Cortex of kidney (tissue), 1 donor: Measurements from ENCODE around the gene EFEMP2.

ENCODE experiments used
- DNase-seq: peaks from one replicate; lab custom pipeline; 2025; lab: John Stamatoyannopoulos, UW

EFEMP2 gene

DNA sequence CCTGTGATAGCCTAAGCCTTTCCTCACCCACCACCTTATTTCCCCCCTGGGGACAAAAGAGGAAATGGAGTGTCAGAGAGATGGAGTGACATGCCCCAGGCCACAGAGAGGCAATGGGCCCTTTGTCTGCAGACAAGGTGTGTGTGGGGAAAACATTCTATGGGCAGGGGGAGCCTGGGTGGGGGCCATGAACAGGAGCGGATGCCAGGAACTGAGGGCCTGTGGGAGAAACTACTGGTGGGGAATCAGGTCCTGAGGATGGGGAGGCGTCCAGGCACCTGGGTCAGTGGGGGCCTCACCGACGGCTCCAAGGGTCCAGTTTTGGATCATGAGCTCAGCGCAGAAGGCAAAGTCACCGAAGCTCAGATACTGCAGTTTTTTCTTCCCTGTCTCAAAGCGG lies 12.6 kb upstream of the EFEMP2 start:
- no peak for DNase-seq

DNA sequence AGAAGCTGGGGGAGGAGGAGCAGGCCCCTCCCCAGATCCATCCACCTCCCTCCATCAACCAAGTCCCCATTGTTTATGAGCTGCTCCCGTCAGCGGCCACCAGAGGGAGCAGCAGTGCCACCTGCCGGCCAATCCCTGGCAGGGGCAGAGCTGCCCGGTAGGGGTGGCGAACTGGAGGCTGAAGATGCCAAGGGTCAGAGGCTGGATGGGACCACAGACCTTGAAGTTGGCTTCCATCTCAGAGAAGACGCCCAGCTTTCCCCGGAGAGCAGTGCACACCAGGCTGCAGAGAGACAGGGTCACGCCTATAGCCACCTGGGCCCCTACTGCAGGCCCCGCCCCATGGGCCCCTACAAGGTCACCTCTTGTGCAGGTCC lies 12.1 kb upstream of the EFEMP2 start:
- DNase-seq, result no peak

DNA sequence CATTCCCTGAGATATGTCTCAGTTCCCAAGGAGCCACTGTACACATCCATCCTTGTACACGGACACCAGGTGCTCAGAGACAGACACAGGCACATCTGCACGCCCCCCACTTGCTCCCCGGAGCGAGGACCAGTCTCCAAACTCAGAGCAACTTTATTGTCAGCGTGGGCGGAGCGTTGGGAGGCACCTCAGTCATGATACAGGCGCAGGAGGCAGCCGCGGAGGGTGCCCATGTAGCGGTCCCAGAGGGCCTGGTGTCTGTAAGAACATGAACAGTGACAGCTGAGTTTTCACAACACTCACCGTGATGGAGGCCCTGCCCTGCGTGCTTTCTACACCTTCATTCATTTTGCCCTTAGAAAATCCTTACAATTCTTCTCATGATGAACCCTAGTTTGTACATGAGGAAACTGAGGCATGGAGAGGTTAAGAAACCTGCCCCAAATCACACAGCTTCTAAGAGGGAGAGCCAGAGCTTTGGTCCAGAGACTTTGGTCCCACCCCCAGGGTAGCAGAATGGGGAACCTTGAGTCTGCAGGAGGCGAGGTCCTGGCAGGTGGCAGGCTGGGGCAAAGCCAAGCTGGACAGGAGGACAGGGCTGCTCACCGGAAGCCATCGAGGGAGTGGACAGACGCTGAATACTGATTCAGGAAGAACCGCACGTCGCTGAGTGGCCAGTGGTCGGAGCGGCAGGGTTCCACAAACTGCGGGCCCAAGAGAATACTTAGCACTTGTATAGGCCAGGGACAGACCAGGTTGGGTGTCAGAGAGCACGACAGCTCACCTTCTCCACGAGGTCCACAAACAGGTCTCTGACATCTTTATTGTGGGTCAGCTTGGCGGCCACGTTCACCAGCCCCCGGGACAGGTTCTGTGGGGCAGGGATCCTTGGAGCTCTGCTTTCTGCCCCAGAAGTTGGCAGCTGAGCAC lies 11.5 kb upstream of the EFEMP2 start:
- no peak for DNase-seq

DNA sequence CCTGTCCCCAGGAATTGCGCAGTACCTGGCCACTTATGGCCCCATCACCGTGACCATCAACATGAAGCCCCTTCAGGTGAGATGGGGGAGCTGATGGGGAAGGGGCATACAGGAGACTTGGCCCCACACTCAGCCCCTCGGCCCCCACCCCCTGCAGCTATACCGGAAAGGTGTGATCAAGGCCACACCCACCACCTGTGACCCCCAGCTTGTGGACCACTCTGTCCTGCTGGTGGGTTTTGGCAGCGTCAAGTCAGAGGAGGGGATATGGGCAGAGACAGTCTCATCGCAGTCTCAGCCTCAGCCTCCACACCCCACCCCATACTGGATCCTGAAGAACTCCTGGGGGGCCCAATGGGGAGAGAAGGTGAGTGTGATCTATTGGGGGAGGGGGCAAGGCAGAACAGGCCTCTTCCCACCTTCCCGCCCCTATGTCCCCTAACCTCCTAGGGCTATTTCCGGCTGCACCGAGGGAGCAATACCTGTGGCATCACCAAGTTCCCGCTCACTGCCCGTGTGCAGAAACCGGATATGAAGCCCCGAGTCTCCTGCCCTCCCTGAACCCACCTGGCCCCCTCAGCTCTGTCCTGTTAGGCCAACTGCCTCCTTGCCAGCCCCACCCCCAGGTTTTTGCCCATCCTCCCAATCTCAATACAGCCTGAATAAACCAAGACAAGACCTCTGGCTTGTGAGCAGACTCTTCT lies 10.6 kb upstream of the EFEMP2 start:
- no peak for DNase-seq

DNA sequence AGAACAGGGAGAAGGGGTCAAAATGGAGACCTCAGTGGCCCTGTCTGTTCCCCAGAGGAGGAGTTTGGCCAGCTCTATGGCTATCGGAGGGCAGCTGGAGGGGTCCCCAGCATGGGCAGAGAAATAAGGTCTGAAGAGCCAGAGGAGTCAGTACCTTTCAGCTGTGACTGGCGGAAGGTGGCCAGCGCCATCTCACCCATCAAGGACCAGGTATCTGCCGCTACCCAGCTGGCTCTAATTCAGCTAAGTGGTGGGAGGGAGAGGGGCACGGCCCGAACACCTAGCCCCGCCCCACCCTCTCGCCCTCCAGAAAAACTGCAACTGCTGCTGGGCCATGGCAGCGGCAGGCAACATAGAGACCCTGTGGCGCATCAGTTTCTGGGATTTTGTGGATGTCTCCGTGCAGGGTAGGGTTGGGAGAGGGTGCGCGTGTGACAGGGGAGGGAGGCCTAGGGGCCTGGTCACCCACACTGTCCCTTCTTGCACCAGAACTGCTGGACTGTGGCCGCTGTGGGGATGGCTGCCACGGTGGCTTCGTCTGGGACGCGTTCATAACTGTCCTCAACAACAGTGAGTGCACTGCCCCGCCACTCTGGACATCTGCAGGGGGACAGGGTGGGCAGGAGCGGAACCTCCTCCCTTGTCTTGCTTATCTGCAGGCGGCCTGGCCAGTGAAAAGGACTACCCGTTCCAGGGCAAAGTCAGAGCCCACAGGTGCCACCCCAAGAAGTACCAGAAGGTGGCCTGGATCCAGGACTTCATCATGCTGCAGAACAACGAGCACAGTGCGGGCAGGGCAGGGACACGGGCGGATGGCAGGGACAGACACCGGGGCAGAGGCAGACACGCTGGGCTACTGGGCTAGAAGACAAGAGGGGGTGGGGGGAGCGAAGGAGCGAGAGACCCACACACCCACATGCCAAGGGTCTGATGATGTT lies 9.8 kb upstream of the EFEMP2 start:
- DNase-seq, result no peak

DNA sequence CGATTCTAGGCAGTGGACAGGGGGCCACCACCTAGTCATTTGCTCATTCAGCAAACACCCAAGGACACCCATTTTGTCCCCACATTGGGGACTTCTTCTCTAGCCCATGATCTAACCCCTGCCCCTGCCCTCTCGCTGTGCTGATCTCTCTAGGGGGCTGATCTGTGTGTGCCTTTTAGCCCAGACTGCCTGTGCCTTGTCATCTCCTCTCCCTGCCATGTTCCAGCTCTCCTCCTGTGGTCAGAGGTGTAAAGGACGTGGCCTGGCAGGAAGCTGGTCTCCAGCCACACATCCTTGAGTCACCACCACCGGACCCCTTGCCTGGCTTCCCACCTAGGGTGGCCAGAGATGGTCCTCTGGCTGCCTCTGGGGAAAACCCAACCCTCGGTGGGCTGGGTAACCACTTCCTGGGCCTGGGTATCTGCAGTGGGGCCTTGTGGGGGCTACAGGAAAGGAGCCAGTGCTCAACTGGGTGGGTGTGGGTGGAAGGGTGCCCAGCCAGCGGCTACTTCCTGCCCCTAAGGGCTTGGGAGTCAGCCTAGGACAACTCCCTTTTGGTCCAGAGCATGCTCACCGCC lies 8.3 kb upstream of the EFEMP2 start:
- DNase-seq, result no peak

DNA sequence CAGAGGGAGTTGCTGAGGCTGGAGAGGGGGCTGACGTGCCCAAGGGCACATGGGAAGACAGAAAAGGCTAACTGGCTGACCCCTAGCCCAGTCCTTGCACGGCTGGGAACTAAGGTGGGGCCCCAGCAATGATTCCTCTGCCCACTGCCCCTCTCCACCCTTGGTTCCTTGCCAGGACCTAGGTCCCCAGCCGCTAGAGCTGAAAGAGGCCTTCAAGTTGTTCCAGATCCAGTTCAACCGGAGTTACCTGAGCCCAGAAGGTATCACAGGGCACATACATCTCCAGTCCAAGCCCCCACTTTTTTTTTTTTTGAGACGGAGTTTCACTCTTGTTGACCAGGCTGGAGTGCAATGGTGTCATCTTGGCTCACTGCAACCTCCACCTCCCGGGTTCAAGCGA lies 7.4 kb upstream of the EFEMP2 start:
- no peak for DNase-seq

DNA sequence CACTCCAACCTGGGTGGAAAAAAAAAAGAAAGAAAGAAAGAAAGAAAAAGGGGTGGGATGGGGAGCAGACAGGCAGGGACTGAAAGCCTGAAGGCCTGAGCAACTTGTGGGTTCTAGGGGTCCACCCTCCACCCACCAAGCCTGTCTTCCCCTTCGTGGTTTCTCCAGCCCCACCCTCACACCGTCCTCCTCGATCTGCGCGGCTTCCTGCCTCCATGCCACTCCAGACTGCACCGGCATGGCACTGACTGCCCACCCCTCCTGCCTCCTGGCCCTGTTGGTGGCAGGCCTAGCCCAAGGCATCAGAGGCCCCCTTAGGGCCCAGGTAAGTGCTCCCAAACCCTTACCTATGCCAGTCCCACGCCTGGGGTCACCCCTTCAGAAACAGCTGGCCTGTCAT lies 7.0 kb upstream of the EFEMP2 start, which contains the start of gene CTSW:
Gene CTSW, plus strand, starts transcription at position 221 of the 400 bp plus-strand sequence. Its CDS starts 18 bp downstream, at position 239.
- DNase-seq, result no peak

DNA sequence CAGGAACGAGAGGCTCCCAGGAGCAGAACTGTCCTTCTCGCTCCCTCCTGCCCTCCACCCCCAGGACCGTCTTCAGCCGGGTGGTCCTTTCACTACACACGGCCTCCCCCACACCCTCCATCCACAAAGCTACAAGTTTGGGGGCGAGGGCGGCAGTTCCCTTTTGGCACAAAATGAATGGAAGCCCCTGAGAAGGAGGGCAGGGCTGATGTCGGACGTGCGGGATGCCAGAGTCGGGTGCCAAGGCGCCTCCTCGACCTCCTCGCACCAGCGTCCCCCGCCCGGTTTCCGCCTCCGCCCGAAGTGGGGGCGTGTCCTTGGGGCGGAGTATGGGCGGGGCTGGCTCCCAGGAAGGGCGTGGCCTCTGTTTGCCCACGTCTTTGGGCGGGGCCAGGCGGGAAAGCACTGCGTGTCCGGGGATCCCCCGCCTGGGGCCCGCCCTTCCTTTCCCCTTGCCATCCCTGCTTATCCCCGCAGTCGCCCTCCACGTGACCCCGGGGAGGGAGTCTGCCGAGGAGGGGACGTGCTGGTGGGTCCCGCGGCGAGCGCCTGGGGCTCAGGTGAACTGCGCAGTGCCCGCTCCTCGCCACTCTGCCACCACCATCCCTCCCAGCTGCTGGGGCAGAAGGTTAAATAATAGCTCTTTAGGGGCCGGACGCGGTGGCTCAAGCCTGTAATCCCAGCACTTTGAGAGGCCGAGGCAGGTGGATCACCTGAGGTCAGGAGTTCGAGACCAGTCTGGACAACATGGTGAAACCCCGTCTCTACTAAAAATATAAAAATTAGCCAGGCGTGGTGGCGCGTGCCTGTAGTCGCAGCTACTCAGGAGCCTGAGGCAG lies 937 bp upstream of the EFEMP2 start:
- no peak for DNase-seq

DNA sequence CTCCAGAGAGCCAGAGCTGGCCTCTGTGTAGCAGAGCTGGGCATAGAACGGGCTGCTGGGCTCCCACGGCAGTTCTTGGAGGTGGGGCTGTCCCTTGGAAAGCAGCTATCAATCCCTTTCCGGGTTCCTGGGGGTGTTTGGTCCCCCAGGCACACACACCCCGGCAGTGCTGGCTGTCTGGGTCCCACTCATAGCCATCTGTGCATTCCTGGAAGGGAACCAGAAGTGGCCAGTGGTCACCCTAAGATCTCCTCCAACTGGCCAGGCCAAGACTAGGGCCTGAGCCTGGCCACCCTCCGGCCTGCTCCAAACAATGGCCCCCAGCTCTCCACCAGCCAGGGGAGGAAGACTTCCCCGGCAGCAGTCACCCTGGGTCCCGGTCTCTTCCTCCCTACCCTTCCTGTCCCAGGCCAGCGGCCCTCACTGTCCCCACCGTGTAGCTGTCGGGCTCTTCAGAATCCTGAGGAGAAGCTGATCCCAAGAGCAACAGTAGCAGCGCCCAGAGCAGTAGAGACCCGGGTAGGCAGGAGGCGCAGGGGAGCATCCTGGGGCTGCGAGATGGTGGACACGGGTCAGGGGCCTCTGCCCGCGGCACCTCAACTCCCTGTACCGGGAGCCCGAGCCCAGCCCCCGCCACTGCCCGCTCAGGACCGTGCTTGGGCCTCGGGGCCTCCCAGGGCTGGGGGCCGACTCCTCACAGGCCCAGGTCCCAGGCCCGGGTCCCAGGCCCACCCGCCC lies 620 bp downstream of the EFEMP2 start:
- no peak for DNase-seq

DNA sequence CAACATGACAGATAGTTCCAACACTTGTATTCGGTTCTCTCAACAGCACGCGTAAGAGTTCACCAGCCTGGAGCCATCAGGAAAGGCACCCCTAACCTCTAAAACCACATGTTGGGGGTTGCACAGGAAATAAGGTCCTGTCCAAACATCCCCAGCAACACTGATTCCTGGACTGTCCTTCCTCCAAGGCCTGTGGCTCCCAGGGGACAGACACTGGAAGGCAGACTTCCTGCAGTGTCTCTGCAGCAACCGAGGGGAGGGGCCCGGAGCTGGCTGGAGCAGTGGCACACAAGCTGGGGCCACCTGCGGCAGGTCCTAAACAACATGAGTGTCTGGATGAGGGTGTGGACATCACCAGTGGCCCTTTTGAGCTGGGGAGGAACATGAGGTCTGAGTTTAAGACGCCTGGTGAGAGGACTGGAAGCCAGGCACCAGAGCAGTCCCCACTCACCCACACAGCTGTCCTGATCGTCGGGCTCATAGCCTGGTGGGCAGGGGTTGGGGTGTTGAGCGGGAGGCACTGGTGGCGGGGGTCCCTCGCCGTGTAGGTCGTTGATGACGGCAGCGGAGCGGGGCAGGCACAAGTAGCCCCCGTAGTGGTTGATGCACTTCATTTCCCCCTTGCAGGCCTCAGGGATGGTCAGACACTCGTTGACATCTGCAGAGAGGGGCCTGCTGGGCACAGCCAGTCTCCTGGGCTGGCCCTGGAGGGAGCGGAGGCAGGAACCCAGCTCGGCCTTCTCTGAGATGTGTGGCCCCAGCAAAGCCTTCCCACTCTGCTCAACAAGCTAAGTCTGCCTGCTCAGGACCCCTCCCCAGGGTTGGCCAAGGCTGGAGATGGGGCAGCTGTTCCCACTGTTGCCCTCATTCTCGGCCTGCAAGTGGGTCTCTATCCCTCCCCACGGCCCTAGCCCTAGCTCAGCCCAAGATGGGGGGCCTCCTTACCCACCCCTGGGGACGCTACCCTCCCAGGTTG lies 1.6 kb downstream of the EFEMP2 start:
- no peak for DNase-seq

DNA sequence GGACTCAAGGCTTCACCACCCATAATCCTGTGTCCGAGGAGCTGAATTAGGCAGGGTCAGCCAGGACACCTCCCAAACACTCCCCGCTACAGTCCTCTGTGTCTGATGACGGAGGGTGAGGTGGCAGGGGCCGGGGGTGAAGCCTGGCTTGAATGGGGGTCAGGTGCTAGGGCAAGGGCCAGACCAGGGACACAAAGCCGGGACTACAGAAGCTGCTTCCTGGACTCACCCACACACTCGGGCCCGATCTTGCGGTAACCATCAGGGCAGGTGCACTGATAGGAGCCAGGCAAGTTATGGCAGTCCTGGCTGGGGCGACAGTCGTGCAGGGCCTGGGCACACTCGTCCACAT lies 2.3 kb downstream of the EFEMP2 start:
- DNase-seq, result no peak

DNA sequence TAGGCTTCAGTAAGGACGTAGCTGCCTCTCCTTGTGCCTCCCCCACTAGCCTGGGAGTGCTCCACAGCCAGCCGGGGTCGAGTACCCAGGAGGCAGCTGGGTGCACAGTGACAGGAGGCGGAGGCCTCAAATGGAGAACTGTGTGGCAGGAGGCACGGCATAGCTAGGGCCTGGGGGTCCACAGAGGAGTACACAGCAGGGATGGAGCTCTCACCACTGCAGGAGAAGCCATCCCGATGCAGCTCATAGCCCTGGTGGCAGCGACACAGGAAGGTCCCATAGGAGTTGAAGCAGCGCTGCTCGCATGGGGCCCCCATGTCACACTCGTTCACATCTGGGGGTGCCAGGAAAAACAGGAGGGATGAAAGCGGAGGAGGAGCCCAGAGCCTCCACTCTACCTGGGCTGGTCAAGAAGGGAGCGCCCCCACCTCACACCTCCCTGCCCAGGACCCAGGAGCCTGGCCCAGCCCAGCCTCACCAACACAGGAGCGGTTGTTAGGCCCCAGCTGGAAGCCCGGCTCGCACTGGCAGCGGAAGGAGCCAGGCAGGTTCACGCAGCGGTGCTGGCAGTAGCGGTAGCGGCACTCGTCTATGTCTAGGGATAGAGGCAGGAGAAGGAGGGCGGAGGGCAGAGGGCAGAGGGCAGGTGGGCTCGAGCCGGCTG lies 2.8 kb downstream of the EFEMP2 start:
- no peak for DNase-seq

DNA sequence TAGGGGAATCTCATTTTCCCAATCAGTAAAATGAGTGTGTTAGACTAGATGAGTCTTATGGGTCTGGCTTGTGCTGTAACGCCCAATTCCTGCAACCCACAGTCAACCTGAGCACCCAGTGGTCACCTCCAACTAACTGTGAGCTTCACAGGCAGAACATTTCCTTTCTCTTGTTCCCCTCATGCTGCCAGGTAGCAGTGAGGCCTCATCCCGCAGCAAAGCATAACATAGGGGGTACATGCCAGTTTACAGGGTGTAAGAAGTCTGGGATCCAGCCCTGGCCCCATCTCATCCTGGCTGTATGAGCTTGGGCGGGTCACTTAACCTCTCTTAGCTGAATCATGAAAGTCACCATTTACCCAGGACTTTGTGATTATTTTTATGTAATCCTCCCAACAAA lies 3.7 kb downstream of the EFEMP2 start:
- no peak for DNase-seq

DNA sequence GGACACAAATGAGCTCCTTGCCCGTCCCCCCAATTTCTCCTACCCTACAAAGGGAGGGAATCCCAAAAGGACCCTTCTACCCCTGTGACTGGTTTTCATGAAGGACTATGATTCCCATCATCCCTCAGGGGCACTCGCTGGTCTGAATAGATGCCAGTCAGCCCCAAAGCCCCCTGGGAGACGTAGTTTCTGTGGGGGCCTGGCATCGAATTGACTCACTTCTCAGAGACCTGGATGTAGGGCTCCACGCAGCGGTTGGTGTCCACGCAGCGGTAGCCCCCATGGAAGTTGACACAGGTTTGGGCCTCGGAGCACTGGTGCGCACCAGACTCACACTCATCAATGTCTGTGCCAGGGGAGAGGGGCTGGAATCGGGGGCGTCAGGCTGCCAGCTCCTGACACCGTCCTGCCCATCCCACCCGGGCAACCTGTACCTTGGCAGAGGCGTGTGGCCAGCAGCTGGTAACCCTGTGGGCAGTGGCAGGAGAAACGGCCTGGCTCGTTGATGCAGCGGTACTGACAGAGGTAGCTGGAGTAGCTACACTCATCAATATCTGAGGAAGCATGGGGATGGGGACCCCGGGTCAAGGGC lies 4.4 kb downstream of the EFEMP2 start:
- no peak for DNase-seq

DNA sequence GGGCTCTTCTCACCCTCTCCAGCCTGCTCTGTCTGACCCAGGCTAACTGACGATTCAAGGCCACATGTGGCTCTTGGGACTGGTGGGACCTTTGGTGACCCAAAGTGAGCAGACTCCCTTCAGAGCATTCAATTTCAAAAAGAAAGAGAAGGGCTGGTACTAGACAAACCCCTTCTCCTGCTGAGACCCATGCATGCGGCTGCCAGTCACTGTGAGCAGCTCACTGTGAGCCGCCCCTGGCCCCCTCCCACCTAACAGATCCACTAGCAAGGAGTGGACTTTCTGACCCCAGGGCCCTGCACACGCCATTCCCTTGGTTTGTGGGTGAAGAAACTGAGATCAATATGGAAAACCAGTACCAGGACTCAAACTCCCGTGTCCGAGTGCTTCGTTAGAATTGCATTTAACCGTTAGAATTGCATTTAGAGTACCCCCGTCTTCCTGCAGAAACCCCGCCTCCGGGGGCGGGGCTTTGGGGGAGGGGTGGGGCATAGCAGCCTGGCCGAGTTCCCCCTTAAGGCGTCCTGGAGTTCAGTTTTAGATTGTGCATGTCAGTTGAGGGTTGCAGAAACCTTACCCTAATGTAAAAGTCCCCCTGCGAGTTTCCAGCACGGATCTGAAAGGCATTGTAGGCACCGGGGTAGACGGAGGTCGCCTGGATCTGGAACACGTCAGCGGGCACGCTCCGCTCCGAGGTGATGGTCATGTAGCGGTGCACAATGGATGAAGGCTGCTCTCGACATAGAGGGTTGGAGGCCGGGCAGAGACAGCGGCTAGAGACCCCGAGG lies 5.1 kb downstream of the EFEMP2 start:
- no peak for DNase-seq
